Prostate gland (tissue), 2 donors: Measurements from ENCODE around the gene OR1N1.

Experiments used
- CTCF ChIP-seq, 4 experiments: fragments of 200-600 bp in 2 of 4; fragments of 450-650 bp in 2 of 4; sonication (generic) in 2 of 4; IDR thresholded peaks; 1 replicate in 3 of 4; 2 replicates in 1 of 4; pipeline ENCODE4 v1.5.1; 2016 to 2019; ENCODE audit warnings: antibody characterized with exemption in 4 of 4, mild to moderate bottlenecking in 2 of 4, moderate library complexity in 2 of 4
- POLR2AphosphoS5 ChIP-seq: sonication (generic); formaldehyde crosslinking; IDR thresholded peaks from one replicate; pipeline ENCODE4 v1.6.1; 2017; ENCODE audit warnings: antibody characterized with exemption

DNA sequence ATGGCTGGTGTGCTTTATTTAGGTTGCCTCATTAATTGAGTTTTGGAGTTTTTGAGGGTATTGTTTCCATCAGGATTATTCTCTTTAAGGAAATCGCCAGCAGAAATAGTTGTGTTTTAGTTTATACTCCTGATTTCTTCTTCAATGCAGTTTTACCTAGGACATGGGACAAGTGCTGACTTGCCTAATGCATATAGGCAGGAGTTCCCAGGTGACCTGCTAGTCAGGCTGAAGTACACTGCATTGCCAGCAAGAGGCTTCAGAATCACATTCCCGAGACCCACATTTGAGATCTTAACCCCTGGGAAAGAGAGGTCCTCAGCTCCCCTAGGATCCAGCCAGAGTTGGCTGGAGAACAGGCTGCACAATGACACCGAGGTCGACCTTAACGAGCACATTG lies 24.3 kb upstream of the OR1N1 start:
- TF ChIP-seq CTCF (IDR thresholded peaks at IDR 0.05): no peak
- no peak for TF ChIP-seq POLR2AphosphoS5
